K562 (cell line): Measurements from ENCODE around the gene CTBP2. TPM values are rescaled to one million over a fixed set of nuclear protein-coding genes. Genes with fewer than 3 reads are reported as not detected.

Experiments
- ATAC-seq: fragments of 200-7000 bp; cut with Tn5 transposase; 3 replicates; pipeline ENCODE4 v1.9.1; 2020; ENCODE audit warnings: moderate library complexity
- BruUV-seq: library from RNA; stranded (reverse); fragments of 400-500 nt; replicated peaks from 2 replicates; lab custom pipeline; 2021; lab: Mats Ljungman, UMichigan
- CTCF ChIA-PET: fragments of 300-600 bp; formaldehyde crosslinking; extraction: SDS; loops from one replicate; lab custom pipeline; 2021; ENCODE audit warnings: low intra/inter-chr PET ratio; lab: Yijun Ruan, JAX
- POLR2A ChIA-PET: fragments of 300-600, 350-650 bp; sonication (Branson Sonifier 250); formaldehyde crosslinking; extraction: SDS; loops from one replicate; lab custom pipeline; 2021; ENCODE audit warnings: antibody characterized with exemption, inconsistent platforms; lab: Yijun Ruan, JAX
- DNase-seq, 4 experiments: peaks; one replicate each; pipeline versions ENCODE4 v3.0.0 to v3.0.0-alpha.2; 2011 to 2018; ENCODE audit warnings: low spot score in 3 of 4, mixed read lengths in 3 of 4; ENCODE audit errors: extremely low read depth in 1 of 4
- FAIRE-seq: peaks from 2 replicates; lab custom pipeline; 2011; peaks lifted over from hg19 to GRCh38; lab: Jason Lieb, UNC
- H2AFZ ChIP-seq: 2 replicates; pipeline ENCODE4 v1.6.0; 2011; ENCODE audit warnings: low read depth, low read length, control low read depth, inconsistent platforms
- H3K27ac ChIP-seq: fragments of 200-600 bp; 3 replicates; pipeline ENCODE4 v1.8.0; 2011; ENCODE audit warnings: low read depth, mild to moderate bottlenecking, control low read depth, inconsistent platforms, low read length, moderate library complexity, mixed read lengths; ENCODE audit errors: extremely low read depth
- H3K27me3 ChIP-seq, 2 experiments: fragments of 300-600 bp in 1 of 2; 2 replicates in 1 of 2; 3 replicates in 1 of 2; pipeline versions ENCODE4 v1.6.0 to v1.8.0; 2011; ENCODE audit warnings: inconsistent platforms in 2 of 2, low read length in 2 of 2, mild to moderate bottlenecking in 1 of 2, mixed read lengths in 1 of 2, moderate library complexity in 1 of 2; ENCODE audit not compliant: control insufficient read depth in 2 of 2, insufficient read depth in 2 of 2
- H3K36me3 ChIP-seq: fragments of 300-600 bp; 3 replicates; pipeline ENCODE4 v1.8.0; 2011; ENCODE audit warnings: mild to moderate bottlenecking, low read length, inconsistent platforms; ENCODE audit not compliant: control insufficient read depth, insufficient read depth
- H3K4me1 ChIP-seq, 2 experiments: fragments of 200-600 bp in 1 of 2; replicated peaks in 1 of 2; 2 replicates in 1 of 2; 3 replicates in 1 of 2; pipeline versions ENCODE4 v1.5.1 to v1.8.0; 2011; ENCODE audit warnings: inconsistent platforms in 2 of 2, low read length in 2 of 2, mild to moderate bottlenecking in 1 of 2, mixed read lengths in 1 of 2, moderate library complexity in 1 of 2; ENCODE audit not compliant: control insufficient read depth in 2 of 2, insufficient read depth in 2 of 2
- H3K4me2 ChIP-seq: 2 replicates; pipeline ENCODE4 v1.6.1; 2011; ENCODE audit warnings: low read length, control low read depth, inconsistent platforms, mixed read lengths; ENCODE audit not compliant: insufficient read depth
- H3K4me3 ChIP-seq: fragments of 200-600 bp; sonication (generic), shearing (Covaris generic); 2 replicates; pipeline ENCODE4 v1.5.1; 2016; ENCODE audit warnings: control low read depth, inconsistent platforms
- H3K79me2 ChIP-seq: fragments of 200-600 bp; 3 replicates; pipeline ENCODE4 v1.8.0; 2011; ENCODE audit warnings: low read length, inconsistent platforms; ENCODE audit not compliant: control insufficient read depth, insufficient read depth
- H3K9ac ChIP-seq, 2 experiments: 2 replicates each; pipeline versions ENCODE4 v1.6.0 to v1.6.1; 2011; ENCODE audit warnings: low read depth in 2 of 2, low read length in 2 of 2, control low read depth in 1 of 2, inconsistent platforms in 1 of 2, mild to moderate bottlenecking in 1 of 2, mixed read lengths in 1 of 2; ENCODE audit not compliant: insufficient read depth in 1 of 2
- H3K9me1 ChIP-seq: one replicate; pipeline ENCODE4 v1.6.0; 2011; ENCODE audit warnings: inconsistent platforms, mild to moderate bottlenecking, low read length, moderate library complexity; ENCODE audit not compliant: control insufficient read depth, insufficient read depth
- H3K9me3 ChIP-seq: replicated peaks from 2 replicates; pipeline ENCODE4 v1.5.1; 2011; ENCODE audit warnings: low read depth, low read length, inconsistent platforms; ENCODE audit not compliant: control insufficient read depth, insufficient read depth
- H4K20me1 ChIP-seq: replicated peaks from 2 replicates; pipeline ENCODE4 v1.6.1; 2011; ENCODE audit warnings: low read length, inconsistent platforms, mixed read lengths; ENCODE audit not compliant: control insufficient read depth, insufficient read depth
- WGBS: fragments of 100-300 bp; shearing (Covaris generic); methylation state at CpG from one replicate; pipeline ENCODE4 v1.1.6; 2016; ENCODE audit warnings: low coverage, mixed read lengths; ENCODE audit not compliant: insufficient coverage; ENCODE audit errors: missing lambda C conversion rate; 5-methylcytosine and 5-hydroxymethylcytosine counted together
- in situ Hi-C: fragments of 300-500 bp; cut with MboI; formaldehyde crosslinking; loops from 4 replicates; pipeline ENCODE4 v1.15.0; 2018; ENCODE audit warnings: inconsistent platforms, mixed read lengths
- intact Hi-C: fragments of 100-400 bp; cut with micrococcal nuclease; formaldehyde crosslinking; loops from 2 replicates; pipeline ENCODE4 v1.14.2; 2022
- polyA plus RNA-seq, 8 experiments: library from polyadenylated mRNA; depleted of rRNA in 4 of 8; stranded (reverse) in 5 of 8; unstranded in 3 of 8; fragments of >200 nt; fragmentation: Nextera tagmentation in 2 of 8; fragmentation: Illumina TruSeq in 1 of 8; extraction: Ambion mirVana in 2 of 8; extraction: Trizol in 1 of 8; gene quantifications; 2 replicates each; pipeline versions ENCODE4 v1.2.1 to v1.2.3, GENCODE V29; 2011 to 2014; ENCODE audit warnings: inconsistent platforms in 1 of 8, missing spikeins in 1 of 8
- total RNA-seq, 7 experiments: library from RNA; depleted of rRNA in 6 of 7; stranded (reverse); fragments of >200 nt in 6 of 7; fragmentation: Illumina TruSeq in 2 of 7; extraction: Trizol in 2 of 7; gene quantifications; 2 replicates each; pipeline versions ENCODE4 v1.2.1 to v1.2.3, GENCODE V29; 2011 to 2021; ENCODE audit warnings: low replicate concordance in 1 of 7
- TF ChIP-seq, protein P1 (sequence below), 2 experiments: fragments of 450-650 bp in 1 of 2; sonication (generic) in 1 of 2; formaldehyde crosslinking in 1 of 2; IDR thresholded peaks; 2 replicates each; pipeline versions ENCODE4 v1.7.1 to v1.9.0; 2016 to 2022; ENCODE audit warnings: inconsistent platforms in 1 of 2, mild to moderate bottlenecking in 1 of 2, missing genetic modification reagents in 1 of 2

The CTBP2 gene
- total and polyA plus RNA-seq, 9 of the 15 experiments (the other 6 are each of a cell fraction or from before 2014, with no cell fraction given): 1.3 to 8.8 (median 5.1) TPM

DNA sequence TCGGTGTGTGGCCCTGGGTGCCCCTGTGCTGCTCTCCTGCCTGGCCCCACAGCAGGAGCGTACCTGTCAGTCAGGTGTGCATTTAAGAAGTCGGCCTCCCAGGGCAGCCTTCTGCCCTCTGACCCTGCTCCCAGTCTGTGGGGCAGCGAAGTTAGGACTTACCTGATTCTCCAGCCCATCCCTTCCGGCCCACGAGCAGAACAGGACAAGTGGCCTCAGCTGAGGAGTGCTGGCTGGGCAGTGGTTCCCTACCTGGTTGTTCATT lies 24.7 kb downstream of the CTBP2 start:
- Histone ChIP-seq H3K36me3 (peaks cover 61% of the 10 kb centered on the region; the same call in 2 of the 3 replicates), H4K20me1 (peaks cover 50% of the 10 kb centered on the region), H3K4me3 (no peak overlapping the region), H2AFZ (no peak overlapping the region)
- POLR2A ChIA-PET: interaction anchor here (0.7 to 1.0 kb wide), 2 partner anchors 9 to 74 kb away, joined by 3 read pairs; no protein-coding TSS in a partner anchor
- TF ChIP-seq, protein P1, sequence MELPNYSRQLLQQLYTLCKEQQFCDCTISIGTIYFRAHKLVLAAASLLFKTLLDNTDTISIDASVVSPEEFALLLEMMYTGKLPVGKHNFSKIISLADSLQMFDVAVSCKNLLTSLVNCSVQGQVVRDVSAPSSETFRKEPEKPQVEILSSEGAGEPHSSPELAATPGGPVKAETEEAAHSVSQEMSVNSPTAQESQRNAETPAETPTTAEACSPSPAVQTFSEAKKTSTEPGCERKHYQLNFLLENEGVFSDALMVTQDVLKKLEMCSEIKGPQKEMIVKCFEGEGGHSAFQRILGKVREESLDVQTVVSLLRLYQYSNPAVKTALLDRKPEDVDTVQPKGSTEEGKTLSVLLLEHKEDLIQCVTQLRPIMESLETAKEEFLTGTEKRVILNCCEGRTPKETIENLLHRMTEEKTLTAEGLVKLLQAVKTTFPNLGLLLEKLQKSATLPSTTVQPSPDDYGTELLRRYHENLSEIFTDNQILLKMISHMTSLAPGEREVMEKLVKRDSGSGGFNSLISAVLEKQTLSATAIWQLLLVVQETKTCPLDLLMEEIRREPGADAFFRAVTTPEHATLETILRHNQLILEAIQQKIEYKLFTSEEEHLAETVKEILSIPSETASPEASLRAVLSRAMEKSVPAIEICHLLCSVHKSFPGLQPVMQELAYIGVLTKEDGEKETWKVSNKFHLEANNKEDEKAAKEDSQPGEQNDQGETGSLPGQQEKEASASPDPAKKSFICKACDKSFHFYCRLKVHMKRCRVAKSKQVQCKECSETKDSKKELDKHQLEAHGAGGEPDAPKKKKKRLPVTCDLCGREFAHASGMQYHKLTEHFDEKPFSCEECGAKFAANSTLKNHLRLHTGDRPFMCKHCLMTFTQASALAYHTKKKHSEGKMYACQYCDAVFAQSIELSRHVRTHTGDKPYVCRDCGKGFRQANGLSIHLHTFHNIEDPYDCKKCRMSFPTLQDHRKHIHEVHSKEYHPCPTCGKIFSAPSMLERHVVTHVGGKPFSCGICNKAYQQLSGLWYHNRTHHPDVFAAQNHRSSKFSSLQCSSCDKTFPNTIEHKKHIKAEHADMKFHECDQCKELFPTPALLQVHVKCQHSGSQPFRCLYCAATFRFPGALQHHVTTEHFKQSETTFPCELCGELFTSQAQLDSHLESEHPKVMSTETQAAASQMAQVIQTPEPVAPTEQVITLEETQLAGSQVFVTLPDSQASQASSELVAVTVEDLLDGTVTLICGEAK (IDR thresholded peaks at IDR 0.05): no peak
- TF ChIP-seq, protein P1 (CRISPR knock-in tag; IDR thresholded peaks at IDR 0.05): no peak
- TF ChIP-seq, all 486 proteins: peak for 0
- Histone ChIP-seq H3K4me1 (peaks cover 12 to 21% of the 10 kb centered on the region in 2 experiments; a peak in 4 of 5 replicates), H3K9me1 (peaks cover 7% of the 10 kb centered on the region), H3K79me2 (peaks cover 96% of the 10 kb centered on the region), H3K9me3 (no peaks in the 10 kb centered on the region), H3K9ac (no peak overlapping the region), H3K27ac (no peak overlapping the region), H3K4me2 (no peak overlapping the region), H3K27me3 (no peaks in the 10 kb centered on the region)
- ATAC-seq (no peak), DNase-seq (no peak), FAIRE-seq (no peak)
- in situ Hi-C loops: no loop called here
- BruUV-seq: no TSS peak
- intact Hi-C loops: no loop called here
- CTCF ChIA-PET: no interaction called here
- 100% methylated on average over 4 of the region's 6 CpGs for WGBS
